GM12878 (cell line): Measurements from ENCODE around the gene ICE2. TPM values are rescaled to one million over a fixed set of nuclear protein-coding genes. Genes with fewer than 3 reads are reported as not detected.
A peak's percentile ranks its signal among the peaks of the same experiment; 100 is the strongest.

Source experiments
- ATAC-seq: fragments of 200-7000 bp; cut with Tn5 transposase; 3 replicates; pipeline ENCODE4 v1.9.1; 2020; ENCODE audit warnings: mild to moderate bottlenecking, moderate library complexity
- BruUV-seq: library from RNA; stranded (reverse); fragments of 400-500 nt; replicated peaks from 2 replicates; lab custom pipeline; 2021; lab: Mats Ljungman, UMichigan
- CTCF ChIA-PET: fragments of 300-600 bp; sonication (Branson Sonifier 250); formaldehyde crosslinking; extraction: SDS; loops from one replicate; lab custom pipeline; 2021; ENCODE audit warnings: inconsistent platforms; lab: Yijun Ruan, JAX
- POLR2A ChIA-PET: fragments of 350-600 bp; formaldehyde crosslinking; extraction: SDS; loops from one replicate; lab custom pipeline; 2021; ENCODE audit warnings: inconsistent platforms; lab: Charles Lee
- RAD21 ChIA-PET: fragments of 300-600 bp; sonication (Branson Sonifier 250); formaldehyde crosslinking; loops from one replicate; lab custom pipeline; 2023; ENCODE audit warnings: antibody characterized with exemption; ENCODE audit not compliant: unreplicated experiment; lab: Charles Lee
- SMC1A ChIA-PET: fragments of 300-600 bp; sonication (Branson Sonifier 250); formaldehyde crosslinking; loops from one replicate; lab custom pipeline; 2023; ENCODE audit not compliant: unreplicated experiment, uncharacterized antibody; lab: Charles Lee
- DNase-seq: peaks from one replicate; pipeline ENCODE4 v3.0.0-alpha.2; 2011; ENCODE audit warnings: low read depth, low spot score
- FAIRE-seq: peaks from 3 replicates; lab custom pipeline; 2011; peaks lifted over from hg19 to GRCh38; lab: Jason Lieb, UNC
- H2AFZ ChIP-seq: 2 replicates; pipeline ENCODE4 v1.6.0; 2011; ENCODE audit warnings: low read depth, low read length, control low read depth; ENCODE audit not compliant: control insufficient read depth
- H3K27ac ChIP-seq: 2 replicates; pipeline ENCODE4 v1.5.1; 2011; ENCODE audit warnings: control low read depth; ENCODE audit not compliant: control insufficient read depth, insufficient read depth
- H3K27me3 ChIP-seq, 2 experiments: replicated peaks in 1 of 2; 2 replicates each; pipeline versions ENCODE4 v1.6.0 to v1.6.1; 2011; ENCODE audit warnings: low read length in 1 of 2; ENCODE audit not compliant: control insufficient read depth in 2 of 2, insufficient read depth in 2 of 2
- H3K36me3 ChIP-seq, 2 experiments: 2 replicates each; pipeline ENCODE4 v1.5.1; 2011; ENCODE audit warnings: low read length in 1 of 2; ENCODE audit not compliant: control insufficient read depth in 2 of 2, insufficient read depth in 2 of 2
- H3K4me1 ChIP-seq: 2 replicates; pipeline ENCODE4 v1.6.1; 2011; ENCODE audit warnings: mild to moderate bottlenecking, low read length, moderate library complexity, mixed read lengths; ENCODE audit not compliant: control insufficient read depth, insufficient read depth
- H3K4me2 ChIP-seq: 2 replicates; pipeline ENCODE4 v1.6.0; 2011; ENCODE audit warnings: control low read depth; ENCODE audit not compliant: control insufficient read depth, insufficient read depth
- H3K4me3 ChIP-seq: fragments of 200-600 bp; sonication (generic); 2 replicates; pipeline ENCODE4 v1.5.1; 2016
- H3K79me2 ChIP-seq: 2 replicates; pipeline ENCODE4 v1.6.0; 2011; ENCODE audit warnings: low read length; ENCODE audit not compliant: control insufficient read depth, insufficient read depth
- H3K9ac ChIP-seq: 2 replicates; pipeline ENCODE4 v1.8.0; 2011; ENCODE audit warnings: low read length, control low read depth, mixed read lengths; ENCODE audit not compliant: control insufficient read depth, insufficient read depth
- H3K9me3 ChIP-seq: replicated peaks from 3 replicates; pipeline ENCODE4 v1.5.1; 2011; ENCODE audit warnings: mild to moderate bottlenecking, low read length; ENCODE audit not compliant: control insufficient read depth, insufficient read depth
- H4K20me1 ChIP-seq: 2 replicates; pipeline ENCODE4 v1.6.0; 2011; ENCODE audit not compliant: control insufficient read depth, insufficient read depth
- ATF3 ChIP-seq: IDR thresholded peaks from 2 replicates; pipeline ENCODE4 v1.6.1; 2011; ENCODE audit warnings: low read depth, mild to moderate bottlenecking, low read length, moderate library complexity, borderline replicate concordance; ENCODE audit errors: extremely low read depth
- CBX3 ChIP-seq: fragments of 200-600 bp; sonication (generic); IDR thresholded peaks from 2 replicates; pipeline ENCODE4 v1.6.1; 2016; ENCODE audit warnings: low read depth, borderline replicate concordance
- EED ChIP-seq: sonication (generic); IDR thresholded peaks from 2 replicates; pipeline ENCODE4 v1.6.1; 2016; ENCODE audit warnings: antibody characterized with exemption, low read depth
- ETV6 ChIP-seq, 2 experiments: fragments of 450-650 bp in 1 of 2; IDR thresholded peaks in 1 of 2; conservative IDR thresholded peaks in 1 of 2; 2 replicates each; pipeline ENCODE4 v1.6.1; 2014; ENCODE audit warnings: antibody characterized with exemption in 1 of 2, borderline replicate concordance in 1 of 2, low read depth in 1 of 2, mild to moderate bottlenecking in 1 of 2, moderate library complexity in 1 of 2
- MLLT1 ChIP-seq: fragments of 450-650 bp; IDR thresholded peaks from 2 replicates; pipeline ENCODE4 v1.6.1; 2016; ENCODE audit warnings: mild to moderate bottlenecking
- PBX3 ChIP-seq: IDR thresholded peaks from 2 replicates; pipeline ENCODE4 v1.6.1; 2011; ENCODE audit warnings: mild to moderate bottlenecking, low read depth, low read length, moderate library complexity; ENCODE audit not compliant: insufficient replicate concordance
- PRDM15 ChIP-seq: fragments of 450-650 bp; formaldehyde crosslinking; IDR thresholded peaks from 2 replicates; pipeline ENCODE4 v1.4.0; 2020; ENCODE audit warnings: mild to moderate bottlenecking, moderate library complexity
- SIX5 ChIP-seq: IDR thresholded peaks from 2 replicates; pipeline ENCODE4 v1.6.1; 2011; ENCODE audit warnings: mild to moderate bottlenecking, low read depth, low read length, moderate library complexity; ENCODE audit not compliant: severe bottlenecking
- ZNF622 ChIP-seq: fragments of 450-650 bp; IDR thresholded peaks from 2 replicates; pipeline ENCODE4 v1.6.1; 2017; ENCODE audit warnings: mild to moderate bottlenecking, inconsistent platforms
- WGBS: methylation state at CpG from one replicate; pipeline ENCODE4 v1.1.6; 2016; ENCODE audit warnings: low lambda C conversion rate; ENCODE audit not compliant: insufficient replicate concordance, insufficient coverage; ENCODE audit errors: missing lambda C conversion rate; 5-methylcytosine and 5-hydroxymethylcytosine counted together
- in situ Hi-C: fragments of 300-500 bp; cut with MboI; formaldehyde crosslinking; loops from 9 replicates; pipeline ENCODE4 v1.14.3; 2018; ENCODE audit warnings: mixed read lengths
- intact Hi-C: fragments of 100-400 bp; cut with micrococcal nuclease; formaldehyde crosslinking; loops from one replicate; pipeline ENCODE4 v1.14.2; 2022; ENCODE audit not compliant: unreplicated experiment
- polyA plus RNA-seq, 11 experiments: library from polyadenylated mRNA; depleted of rRNA in 4 of 11; unstranded in 6 of 11; stranded (reverse) in 5 of 11; fragments of >200 nt; fragmentation: Nextera tagmentation in 4 of 11; fragmentation: Illumina TruSeq in 1 of 11; extraction: Ambion mirVana in 4 of 11; extraction: Trizol in 1 of 11; gene quantifications; 1 replicate in 1 of 11; 2 replicates in 10 of 11; pipeline versions ENCODE4 v1.2.1 to v1.2.3, GENCODE V29; 2011 to 2016; ENCODE audit warnings: inconsistent platforms in 2 of 11, missing spikeins in 2 of 11, low read depth in 1 of 11
- total RNA-seq, 4 experiments: library from RNA; depleted of rRNA in 3 of 4; stranded (reverse); fragments of >200 nt in 3 of 4; fragmentation: Illumina TruSeq in 1 of 4; extraction: Trizol in 1 of 4; gene quantifications; 2 replicates each; pipeline versions ENCODE4 v1.2.1 to v1.2.3, GENCODE V29; 2013 to 2021

The ICE2 gene
- total and polyA plus RNA-seq, 10 of the 15 experiments (the other 5 are each of a cell fraction or from before 2014, with no cell fraction given), result 14.2 to 62.0 (median 44.9) TPM

GRCh38 chr15:60419753-60420152 lies 59.2 kb downstream of the ICE2 start:
- Histone ChIP-seq H4K20me1 (no peaks in the 10 kb centered on the region), H3K4me1 (no peaks in the 10 kb centered on the region), H3K27ac (no peak overlapping the region), H3K9ac (no peak overlapping the region), H3K27me3 (no peaks in the 10 kb centered on the region), H3K4me3 (no peak overlapping the region), H3K36me3 (no peaks in the 10 kb centered on the region; a peak in 1 of 4 replicates), H3K4me2 (no peak overlapping the region), H3K79me2 (no peaks in the 10 kb centered on the region), H3K9me3 (no peaks in the 10 kb centered on the region), H2AFZ (no peak overlapping the region)
- TF ChIP-seq SIX5, result no peak
- no peak for TF ChIP-seq ZNF622
- no peak for TF ChIP-seq ATF3
- FAIRE-seq (no peak), ATAC-seq (no peak), DNase-seq (no peak)
- ChIA-PET SMC1A (no interaction called here), POLR2A (interaction anchor here (0.5 kb wide), 1 partner anchor 1219 kb away, joined by 3 read pairs; no protein-coding TSS in a partner anchor), CTCF (interaction anchor here (1.6 kb wide), 1 partner anchor 60 kb away, joined by 8 read pairs; no protein-coding TSS in a partner anchor), RAD21 (no interaction called here)
- in situ Hi-C loops (no loop called here), intact Hi-C loops (no loop called here)
- BruUV-seq, result no TSS peak
- 94% methylated on average over 2 of the region's 2 CpGs for WGBS

GRCh38 chr15:60418096-60418495 lies 60.8 kb downstream of the ICE2 start:
- Histone ChIP-seq H3K27ac (no peak overlapping the region), H3K4me2 (no peak overlapping the region), H3K4me1 (no peaks in the 10 kb centered on the region), H3K27me3 (no peaks in the 10 kb centered on the region), H3K4me3 (no peak overlapping the region), H3K36me3 (no peaks in the 10 kb centered on the region; a peak in 1 of 4 replicates), H3K9ac (no peak overlapping the region), H3K9me3 (no peaks in the 10 kb centered on the region), H3K79me2 (no peaks in the 10 kb centered on the region), H2AFZ (no peak overlapping the region), H4K20me1 (no peaks in the 10 kb centered on the region)
- in situ Hi-C loops, result no loop called here
- ChIA-PET POLR2A (no interaction called here), RAD21 (no interaction called here), CTCF (interaction anchor here (1.2 to 1.7 kb wide), 3 partner anchors 12 to 59 kb away, joined by 3 to 8 read pairs (median 5); no protein-coding TSS in a partner anchor), SMC1A (interaction anchor here (0.9 to 1.6 kb wide), 3 partner anchors 12 to 303 kb away, joined by 3 to 6 read pairs (median 3); no protein-coding TSS in a partner anchor)
- FAIRE-seq (peak; percentile 13), DNase-seq (no peak), ATAC-seq (no peak)
- WGBS, result 93% methylated on average over 3 of the region's 3 CpGs
- no TSS peak for BruUV-seq
- intact Hi-C loops, result no loop called here
- TF ChIP-seq EED (no peak), ETV6 (conservative IDR thresholded peaks at IDR 0.05 in 1 of 2, IDR thresholded peaks at IDR 0.05 in 1 of 2; ENCODE audit: borderline replicate concordance in 1 of 2, low read depth in 1 of 2) (no peak), MLLT1 (no peak), PBX3 (no peak), PRDM15 (no peak), CBX3 (no peak)
